Measurements from ENCODE around the gene USP48.

DNA sequence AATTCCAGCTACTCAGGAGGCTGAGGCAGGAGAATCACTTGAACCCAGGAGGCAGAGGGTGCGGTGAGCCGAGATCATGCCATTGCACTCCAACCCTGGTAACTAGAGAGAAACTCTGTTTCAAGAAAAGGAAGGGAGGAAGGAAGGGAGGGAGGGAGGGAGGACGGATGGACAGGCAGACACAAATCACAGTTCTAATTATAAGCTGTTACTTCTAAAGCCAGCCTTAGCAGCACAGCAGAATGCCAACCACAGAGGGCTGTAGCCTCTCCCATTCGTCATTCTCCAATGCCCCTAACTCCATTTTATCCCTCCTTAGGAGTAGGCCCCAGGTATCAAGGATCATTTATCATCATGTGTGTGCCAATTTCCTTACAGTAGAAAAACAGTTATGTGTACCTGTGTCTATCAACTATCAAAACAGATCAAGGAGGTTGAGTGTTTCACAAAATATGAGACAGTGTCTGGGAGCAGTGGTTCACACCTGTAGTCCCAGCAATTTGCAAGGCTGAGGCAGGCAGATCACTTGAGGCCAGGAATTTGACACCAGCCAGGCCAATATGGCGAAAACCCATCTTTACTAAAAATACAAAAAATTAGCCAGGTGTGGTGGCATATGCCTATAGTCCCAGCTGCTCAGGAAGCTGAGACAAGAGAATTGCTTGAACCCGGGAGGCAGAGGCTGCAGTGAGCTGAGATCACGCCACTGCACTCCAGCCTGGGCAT is 19.1 kb downstream of the USP48 start:
- TF ChIP-seq EZH2 (IDR thresholded peaks at IDR 0.05; ENCODE audit: low read depth, low read length, severe bottlenecking) (no peak), SP4 (IDR thresholded peaks at IDR 0.05; ENCODE audit: low read length) (no peak), EP300 (IDR thresholded peaks at IDR 0.05; ENCODE audit: borderline replicate concordance in 1 of 2, low read depth in 2 of 2, low read length in 2 of 2) (no peak), GABPA (IDR thresholded peaks at IDR 0.05; ENCODE audit: borderline replicate concordance, insufficient read depth, low read length) (no peak), POLR2A (IDR thresholded peaks at IDR 0.05; ENCODE audit: control extremely low read depth in 1 of 2, low read depth in 2 of 2, low read length in 2 of 2) (no peak), TAF1 (IDR thresholded peaks at IDR 0.05; ENCODE audit: low read depth, low read length) (no peak), SP2 (IDR thresholded peaks at IDR 0.05; ENCODE audit: low read length) (no peak), EGR1 (IDR thresholded peaks at IDR 0.05; ENCODE audit: borderline replicate concordance, low read depth, low read length) (no peak), POLR2AphosphoS5 (IDR thresholded peaks at IDR 0.05; ENCODE audit: low read depth, low read length) (no peak)
- TF ChIP-seq, protein P1, sequence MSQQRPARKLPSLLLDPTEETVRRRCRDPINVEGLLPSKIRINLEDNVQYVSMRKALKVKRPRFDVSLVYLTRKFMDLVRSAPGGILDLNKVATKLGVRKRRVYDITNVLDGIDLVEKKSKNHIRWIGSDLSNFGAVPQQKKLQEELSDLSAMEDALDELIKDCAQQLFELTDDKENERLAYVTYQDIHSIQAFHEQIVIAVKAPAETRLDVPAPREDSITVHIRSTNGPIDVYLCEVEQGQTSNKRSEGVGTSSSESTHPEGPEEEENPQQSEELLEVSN (IDR thresholded peaks at IDR 0.05): no peak
- TF ChIP-seq, protein P2, sequence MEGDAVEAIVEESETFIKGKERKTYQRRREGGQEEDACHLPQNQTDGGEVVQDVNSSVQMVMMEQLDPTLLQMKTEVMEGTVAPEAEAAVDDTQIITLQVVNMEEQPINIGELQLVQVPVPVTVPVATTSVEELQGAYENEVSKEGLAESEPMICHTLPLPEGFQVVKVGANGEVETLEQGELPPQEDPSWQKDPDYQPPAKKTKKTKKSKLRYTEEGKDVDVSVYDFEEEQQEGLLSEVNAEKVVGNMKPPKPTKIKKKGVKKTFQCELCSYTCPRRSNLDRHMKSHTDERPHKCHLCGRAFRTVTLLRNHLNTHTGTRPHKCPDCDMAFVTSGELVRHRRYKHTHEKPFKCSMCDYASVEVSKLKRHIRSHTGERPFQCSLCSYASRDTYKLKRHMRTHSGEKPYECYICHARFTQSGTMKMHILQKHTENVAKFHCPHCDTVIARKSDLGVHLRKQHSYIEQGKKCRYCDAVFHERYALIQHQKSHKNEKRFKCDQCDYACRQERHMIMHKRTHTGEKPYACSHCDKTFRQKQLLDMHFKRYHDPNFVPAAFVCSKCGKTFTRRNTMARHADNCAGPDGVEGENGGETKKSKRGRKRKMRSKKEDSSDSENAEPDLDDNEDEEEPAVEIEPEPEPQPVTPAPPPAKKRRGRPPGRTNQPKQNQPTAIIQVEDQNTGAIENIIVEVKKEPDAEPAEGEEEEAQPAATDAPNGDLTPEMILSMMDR (IDR thresholded peaks at IDR 0.05; ENCODE audit: control extremely low read depth in 1 of 3, insufficient read depth in 1 of 3, low read depth in 1 of 3, low read length in 3 of 3): no peak
- TF ChIP-seq, protein P3, sequence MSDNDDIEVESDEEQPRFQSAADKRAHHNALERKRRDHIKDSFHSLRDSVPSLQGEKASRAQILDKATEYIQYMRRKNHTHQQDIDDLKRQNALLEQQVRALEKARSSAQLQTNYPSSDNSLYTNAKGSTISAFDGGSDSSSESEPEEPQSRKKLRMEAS (IDR thresholded peaks at IDR 0.05): no peak
